GM12872 (cell line): ENCODE measurements around the gene PDK2.

Experiments used
- TF ChIP-seq, protein P1 (sequence below): IDR thresholded peaks from 3 replicates; pipeline ENCODE4 v1.5.1; 2011; ENCODE audit warnings: low read depth, mild to moderate bottlenecking, low read length, moderate library complexity; ENCODE audit not compliant: insufficient read depth

PDK2 gene

DNA sequence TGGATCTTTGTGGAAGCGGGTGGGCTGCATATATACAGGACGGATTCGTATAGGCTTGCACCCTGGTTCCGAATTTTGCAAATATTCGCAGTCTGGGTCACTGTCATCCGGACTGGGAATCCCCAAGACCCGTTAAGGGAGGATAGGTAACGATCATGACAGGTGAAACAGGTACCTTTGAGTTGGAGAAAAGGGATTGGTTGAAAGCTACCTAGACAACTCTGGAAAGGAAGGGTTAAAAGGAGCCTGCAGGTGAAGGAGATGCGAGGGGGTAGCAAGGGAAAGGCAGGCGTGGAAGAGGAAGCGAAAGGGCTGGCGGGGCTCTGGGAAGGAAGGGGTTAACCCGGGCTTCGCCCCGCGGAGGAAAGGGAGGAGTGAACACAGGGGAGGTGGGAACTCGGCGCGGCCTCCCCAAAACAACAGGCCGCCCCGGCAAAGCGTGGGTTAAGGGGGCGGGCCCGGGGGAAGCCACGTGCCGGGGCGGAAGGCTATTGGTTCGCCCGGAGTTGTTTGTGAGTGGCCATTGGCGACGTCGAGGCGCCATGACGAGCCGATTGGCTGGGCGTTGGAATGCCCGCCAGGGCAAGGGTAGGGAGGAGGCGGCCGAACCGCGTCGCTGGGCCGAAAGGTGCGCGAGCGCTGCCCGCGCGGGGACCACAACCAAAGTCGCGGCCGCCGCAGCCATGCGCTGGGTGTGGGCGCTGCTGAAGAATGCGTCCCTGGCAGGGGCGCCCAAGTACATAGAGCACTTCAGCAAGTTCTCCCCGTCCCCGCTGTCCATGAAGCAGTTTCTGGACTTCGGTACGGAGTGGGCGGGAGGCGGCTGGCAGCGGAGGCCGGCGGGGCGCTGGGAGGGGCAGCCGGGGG lies at the start of gene PDK2:
Gene PDK2 (plus strand): TSS at position 599 of the 867 bp plus-strand sequence. CDS start 85 bp downstream, at position 684.
- TF ChIP-seq, protein P1, sequence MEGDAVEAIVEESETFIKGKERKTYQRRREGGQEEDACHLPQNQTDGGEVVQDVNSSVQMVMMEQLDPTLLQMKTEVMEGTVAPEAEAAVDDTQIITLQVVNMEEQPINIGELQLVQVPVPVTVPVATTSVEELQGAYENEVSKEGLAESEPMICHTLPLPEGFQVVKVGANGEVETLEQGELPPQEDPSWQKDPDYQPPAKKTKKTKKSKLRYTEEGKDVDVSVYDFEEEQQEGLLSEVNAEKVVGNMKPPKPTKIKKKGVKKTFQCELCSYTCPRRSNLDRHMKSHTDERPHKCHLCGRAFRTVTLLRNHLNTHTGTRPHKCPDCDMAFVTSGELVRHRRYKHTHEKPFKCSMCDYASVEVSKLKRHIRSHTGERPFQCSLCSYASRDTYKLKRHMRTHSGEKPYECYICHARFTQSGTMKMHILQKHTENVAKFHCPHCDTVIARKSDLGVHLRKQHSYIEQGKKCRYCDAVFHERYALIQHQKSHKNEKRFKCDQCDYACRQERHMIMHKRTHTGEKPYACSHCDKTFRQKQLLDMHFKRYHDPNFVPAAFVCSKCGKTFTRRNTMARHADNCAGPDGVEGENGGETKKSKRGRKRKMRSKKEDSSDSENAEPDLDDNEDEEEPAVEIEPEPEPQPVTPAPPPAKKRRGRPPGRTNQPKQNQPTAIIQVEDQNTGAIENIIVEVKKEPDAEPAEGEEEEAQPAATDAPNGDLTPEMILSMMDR: no peak

DNA sequence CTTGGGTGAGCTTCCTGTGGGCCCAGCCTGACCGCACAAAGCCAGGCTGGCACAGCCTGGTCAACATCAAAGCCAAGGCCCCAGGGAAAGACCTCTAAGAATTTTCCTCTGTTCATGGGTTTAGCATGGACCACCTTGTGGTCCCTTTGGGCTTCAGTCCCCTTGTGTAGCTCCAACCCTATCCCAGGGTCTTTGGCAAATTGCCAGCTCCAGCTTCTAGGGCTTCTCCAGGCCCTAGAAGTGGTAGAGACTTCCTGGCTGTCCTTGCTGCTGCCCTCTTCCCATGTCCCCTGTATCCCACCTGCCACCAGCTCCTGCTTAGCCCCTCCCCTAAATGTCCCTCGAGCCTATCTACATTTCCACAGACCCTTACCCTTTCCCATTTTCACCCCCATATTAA lies 49.0 kb upstream of the PDK2 start:
- TF ChIP-seq, protein P1: no peak

DNA sequence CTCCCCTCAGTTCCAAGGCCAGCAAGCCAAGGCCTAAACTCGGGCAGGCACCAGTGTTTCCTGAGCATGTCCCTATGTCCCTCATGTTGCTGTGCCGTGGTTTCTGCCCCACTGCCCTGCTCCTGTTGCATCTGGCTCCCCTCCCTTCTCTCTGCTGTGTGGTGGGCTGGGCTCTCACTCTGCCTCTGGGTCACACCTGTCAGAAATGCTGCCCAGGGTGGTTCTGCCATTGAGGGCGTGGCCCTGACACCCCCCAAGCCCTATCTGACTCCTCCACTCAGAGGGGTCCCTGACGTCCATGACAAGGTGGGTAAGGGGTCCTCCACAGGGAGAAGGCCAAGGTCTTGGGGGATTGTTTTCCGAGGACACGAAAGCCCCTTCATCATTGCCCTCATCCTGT lies 48.5 kb upstream of the PDK2 start:
- TF ChIP-seq, protein P1: no peak

DNA sequence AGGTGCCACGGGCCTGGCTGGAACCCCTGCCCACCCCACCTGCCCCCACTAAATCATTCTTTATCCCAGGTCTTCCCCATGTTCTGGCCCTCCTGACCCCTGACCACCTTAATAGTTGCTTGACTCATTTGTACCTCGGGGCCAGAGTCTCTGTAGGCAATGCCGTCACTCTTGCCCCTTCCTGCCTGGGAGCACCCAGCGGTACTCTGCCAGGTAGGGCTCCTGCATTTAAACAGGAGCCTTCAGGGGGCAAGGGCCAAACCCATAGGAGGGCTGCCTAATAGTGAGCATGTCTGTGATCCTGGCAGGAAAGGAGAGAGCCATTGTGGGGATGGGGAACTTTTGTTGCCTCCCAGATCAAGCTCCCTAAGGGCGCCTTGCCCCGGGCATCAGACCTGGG lies 48.1 kb upstream of the PDK2 start:
- TF ChIP-seq, protein P1: no peak

DNA sequence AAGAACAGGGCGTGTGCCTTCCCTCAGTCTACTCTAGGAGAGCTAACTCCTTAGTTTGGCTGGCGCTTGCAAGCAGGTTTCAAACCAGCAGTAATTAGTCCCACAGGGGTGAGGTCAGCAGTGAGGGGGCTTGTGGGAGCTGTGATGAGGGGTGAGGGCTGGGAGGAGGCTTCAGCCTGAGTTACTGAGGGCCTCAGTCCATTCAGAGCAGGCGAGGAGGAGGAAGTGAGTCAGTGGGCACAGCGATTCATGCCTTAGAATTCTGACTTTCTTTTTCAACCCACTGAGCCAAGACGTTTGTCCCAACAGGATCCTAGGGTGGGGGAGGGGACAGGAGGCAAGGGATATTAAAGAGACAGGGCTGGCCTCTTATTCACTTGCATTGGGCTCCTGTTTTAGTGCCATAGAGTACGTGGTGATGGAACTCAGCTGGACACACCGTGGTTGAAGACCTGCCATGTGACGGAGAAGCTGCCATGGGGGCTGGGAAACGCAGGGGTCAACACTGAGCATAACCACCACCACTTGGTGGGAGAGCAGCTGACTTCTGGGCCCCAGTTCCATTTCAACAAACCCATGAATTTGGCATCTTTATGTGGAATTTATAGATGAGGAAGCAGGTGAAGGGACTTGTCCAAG lies 47.5 kb upstream of the PDK2 start:
- TF ChIP-seq, protein P1: no peak

DNA sequence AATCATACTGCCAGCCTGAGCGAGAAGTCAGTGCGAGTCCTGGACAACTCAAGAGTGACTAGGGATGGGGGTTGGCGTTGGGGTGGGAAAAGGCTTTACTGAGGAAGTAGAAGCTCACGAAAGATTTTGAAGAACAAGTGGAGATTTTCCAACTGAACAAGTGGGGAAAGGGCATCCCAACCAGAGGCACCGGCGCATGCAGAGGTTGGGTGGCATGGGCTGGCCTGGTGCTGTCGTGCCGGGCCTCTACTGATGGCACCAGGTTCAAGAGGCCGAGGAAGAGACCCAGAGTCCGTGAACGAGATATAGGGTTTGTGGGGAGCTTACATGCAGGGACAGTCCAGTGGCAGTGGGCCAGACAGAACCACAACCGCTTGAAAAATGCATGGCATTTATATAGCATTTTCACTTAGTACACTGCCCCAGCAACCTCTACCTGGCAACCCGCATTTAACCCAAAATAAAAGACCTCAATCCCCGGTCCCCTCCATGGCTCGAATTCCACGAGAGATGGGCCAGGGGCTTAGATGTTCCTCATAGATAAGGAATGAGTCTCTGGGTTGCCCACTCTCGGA lies 46.9 kb upstream of the PDK2 start:
- TF ChIP-seq, protein P1: no peak

DNA sequence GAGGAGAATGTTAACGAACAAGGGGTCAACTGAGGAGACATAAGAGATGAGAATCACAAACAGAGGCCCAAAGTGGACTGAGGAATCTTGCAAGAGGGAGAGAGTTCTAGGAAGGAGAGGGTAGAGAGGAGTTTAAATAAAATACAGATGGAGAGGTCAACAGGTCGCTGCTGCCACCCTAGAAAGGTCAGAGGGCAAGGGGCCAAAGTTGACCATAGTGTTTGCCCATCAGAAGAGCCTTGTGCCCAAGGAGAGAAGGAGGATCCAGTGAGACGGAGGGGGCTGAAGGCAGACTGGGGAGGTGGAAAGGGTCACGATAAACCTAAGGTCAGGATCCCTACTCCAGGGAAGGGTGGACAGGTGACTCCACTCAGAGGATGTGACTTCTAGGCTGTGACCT lies 46.2 kb upstream of the PDK2 start:
- TF ChIP-seq, protein P1: no peak
